Omental fat pad (tissue), 4 donors: ENCODE measurements around the gene HOXD13. TPM values are rescaled to one million over a fixed set of nuclear protein-coding genes. Genes with fewer than 3 reads are reported as not detected.

Experiments used
- ATAC-seq: fragments of 150-250 bp; one replicate; pipeline ENCODE4 v1.9.1; 2016; ENCODE audit warnings: mild to moderate bottlenecking, moderate library complexity; ENCODE audit not compliant: low FRiP score
- DNase-seq: peaks from one replicate; pipeline ENCODE4 v3.0.0-alpha.2; 2019; ENCODE audit warnings: low spot score
- total RNA-seq, 4 donors: library from RNA; depleted of rRNA; stranded (reverse); fragments of >200 nt; gene quantifications; one replicate each; pipeline ENCODE4 v1.1.0, GENCODE V29; 2016
- TF ChIP-seq, protein P1 (sequence below), 3 donors: fragments of 450-650 bp; IDR thresholded peaks; one replicate each; pipeline ENCODE4 v1.5.1; 2016 to 2017; ENCODE audit warnings: antibody characterized with exemption in 3 of 3, mild to moderate bottlenecking in 3 of 3, moderate library complexity in 2 of 3

The HOXD13 gene
- total RNA-seq, 4 donors from 2014 or later: not detected

DNA sequence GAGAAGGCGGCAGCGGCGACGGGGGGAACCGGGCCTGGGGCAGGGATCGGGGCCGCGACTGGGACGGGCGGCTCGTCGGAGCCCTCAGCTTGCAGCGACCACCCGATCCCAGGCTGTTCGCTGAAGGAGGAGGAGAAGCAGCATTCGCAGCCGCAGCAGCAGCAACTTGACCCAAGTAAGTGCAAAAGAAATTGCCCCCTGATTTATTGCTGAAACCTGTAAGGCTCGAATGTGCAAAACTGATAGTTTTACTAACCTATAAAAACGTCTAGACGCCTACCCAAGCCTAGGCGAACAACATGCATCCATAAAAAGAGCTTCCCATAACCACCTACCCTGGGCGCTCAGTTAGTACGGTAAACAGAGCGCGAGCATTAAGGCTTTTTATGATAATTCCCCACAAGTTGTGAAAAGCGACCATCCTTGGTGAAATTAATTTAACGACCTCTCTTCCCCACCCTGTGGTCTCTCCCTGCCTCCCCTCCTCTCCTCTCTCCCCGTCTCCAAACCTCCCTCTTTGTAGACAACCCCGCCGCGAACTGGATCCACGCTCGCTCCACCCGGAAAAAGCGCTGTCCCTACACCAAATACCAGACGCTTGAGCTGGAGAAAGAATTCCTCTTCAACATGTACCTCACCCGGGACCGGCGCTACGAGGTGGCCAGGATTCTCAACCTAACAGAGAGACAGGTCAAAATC, 31.0 kb downstream of the HOXD13 start:
- no peak for DNase-seq
- no peak for ATAC-seq
- TF ChIP-seq, protein P1, sequence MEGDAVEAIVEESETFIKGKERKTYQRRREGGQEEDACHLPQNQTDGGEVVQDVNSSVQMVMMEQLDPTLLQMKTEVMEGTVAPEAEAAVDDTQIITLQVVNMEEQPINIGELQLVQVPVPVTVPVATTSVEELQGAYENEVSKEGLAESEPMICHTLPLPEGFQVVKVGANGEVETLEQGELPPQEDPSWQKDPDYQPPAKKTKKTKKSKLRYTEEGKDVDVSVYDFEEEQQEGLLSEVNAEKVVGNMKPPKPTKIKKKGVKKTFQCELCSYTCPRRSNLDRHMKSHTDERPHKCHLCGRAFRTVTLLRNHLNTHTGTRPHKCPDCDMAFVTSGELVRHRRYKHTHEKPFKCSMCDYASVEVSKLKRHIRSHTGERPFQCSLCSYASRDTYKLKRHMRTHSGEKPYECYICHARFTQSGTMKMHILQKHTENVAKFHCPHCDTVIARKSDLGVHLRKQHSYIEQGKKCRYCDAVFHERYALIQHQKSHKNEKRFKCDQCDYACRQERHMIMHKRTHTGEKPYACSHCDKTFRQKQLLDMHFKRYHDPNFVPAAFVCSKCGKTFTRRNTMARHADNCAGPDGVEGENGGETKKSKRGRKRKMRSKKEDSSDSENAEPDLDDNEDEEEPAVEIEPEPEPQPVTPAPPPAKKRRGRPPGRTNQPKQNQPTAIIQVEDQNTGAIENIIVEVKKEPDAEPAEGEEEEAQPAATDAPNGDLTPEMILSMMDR (IDR thresholded peaks at IDR 0.05): no peak

DNA sequence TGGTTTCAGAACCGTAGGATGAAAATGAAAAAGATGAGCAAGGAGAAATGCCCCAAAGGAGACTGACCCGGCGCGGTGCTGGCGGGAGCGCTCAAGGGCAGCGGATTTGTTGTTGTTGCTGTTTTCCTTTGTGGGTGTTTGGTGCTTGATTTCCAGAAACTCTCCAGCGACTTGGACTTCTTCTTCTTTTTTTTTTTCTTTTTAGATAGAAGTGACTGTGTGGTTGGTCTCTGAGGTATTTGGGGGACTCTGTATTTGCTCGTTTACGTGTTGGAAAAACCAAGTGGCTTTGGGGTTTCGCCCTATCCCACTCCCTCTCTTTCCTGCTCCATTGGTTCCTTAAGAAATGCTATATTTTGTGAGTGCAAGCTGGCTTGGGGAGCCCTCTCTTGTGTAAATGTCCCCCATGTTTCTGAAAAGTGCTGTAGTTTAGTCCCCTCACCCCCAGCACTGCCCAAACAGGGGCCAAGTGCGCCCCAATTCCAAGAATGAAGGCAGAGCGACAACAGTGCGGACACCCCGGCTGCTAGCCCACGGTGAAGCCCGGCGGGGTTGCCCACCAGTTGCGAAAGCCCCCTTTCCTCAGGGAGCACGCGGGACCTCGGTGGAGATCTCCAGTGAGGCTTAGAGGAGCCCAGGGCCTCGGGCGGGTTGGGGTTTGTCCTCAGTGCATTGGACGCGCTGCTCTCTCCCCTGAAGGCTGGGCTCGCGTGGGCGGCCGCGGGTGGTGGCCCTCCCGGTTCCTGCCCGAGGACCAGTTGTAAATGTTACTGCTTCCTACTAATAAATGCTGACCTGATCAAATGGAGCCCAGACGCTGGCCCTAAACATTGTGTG, 31.8 kb downstream of the HOXD13 start:
- ATAC-seq (no peak), DNase-seq (no peak)
- TF ChIP-seq, protein P1 (IDR thresholded peaks at IDR 0.05): no peak

DNA sequence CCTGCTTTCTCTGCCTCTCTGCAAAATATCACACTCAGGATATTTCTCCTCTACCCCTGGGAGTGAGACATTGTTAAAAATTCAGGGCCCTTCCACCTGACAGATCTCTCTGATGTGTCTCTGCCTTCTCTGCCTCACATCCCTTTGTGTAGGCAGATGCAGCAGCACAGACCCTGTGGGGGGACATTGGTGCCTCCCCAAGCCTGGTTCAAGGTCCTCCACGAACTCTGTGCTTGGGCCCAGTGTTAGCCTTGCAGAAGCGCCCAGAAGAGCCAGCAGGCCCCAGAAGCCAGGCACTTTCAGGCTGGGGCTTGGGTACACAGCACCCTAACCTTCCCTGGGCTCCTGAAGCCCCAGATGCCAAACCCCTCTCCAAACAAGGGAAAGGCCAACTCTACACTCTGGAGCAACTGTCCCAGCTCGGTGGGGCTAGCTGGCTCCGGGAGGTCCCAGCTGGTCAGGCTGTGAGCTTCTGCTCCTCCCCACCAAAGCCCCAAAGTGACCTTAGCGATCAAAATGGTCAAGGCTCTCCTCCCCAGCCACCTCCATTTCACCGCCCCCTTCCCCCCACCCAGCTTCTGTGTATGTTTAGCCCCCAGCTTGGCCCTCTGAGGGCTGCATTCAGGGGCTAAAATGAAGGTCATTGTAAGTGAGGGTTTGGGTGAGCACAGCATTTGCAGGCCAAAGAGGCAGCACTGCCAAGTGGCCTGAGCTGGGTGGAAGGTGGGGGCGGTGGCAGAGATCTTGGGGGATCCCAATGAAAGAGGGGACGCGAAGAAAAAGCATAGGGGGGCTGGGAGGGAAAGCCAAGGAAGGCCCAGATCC, 32.6 kb downstream of the HOXD13 start:
- ATAC-seq: no peak
- no peak for DNase-seq
- TF ChIP-seq, protein P1 (IDR thresholded peaks at IDR 0.05): no peak

DNA sequence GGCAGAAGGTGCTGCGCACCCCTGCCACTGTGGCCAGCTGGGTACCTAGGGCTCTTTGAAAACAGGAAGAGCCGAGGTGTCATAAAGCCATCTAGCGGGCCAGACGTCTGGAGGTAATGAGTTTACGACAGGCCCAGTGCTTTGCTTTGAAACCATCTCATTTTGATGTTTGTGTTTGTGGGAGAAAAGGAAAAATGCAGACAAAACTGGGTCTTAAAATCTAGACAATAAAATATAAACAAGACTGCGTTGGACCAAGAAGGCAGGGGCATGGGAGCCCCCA, 33.2 kb downstream of the HOXD13 start:
- DNase-seq (no peak), ATAC-seq (no peak)
- TF ChIP-seq, protein P1 (IDR thresholded peaks at IDR 0.05): no peak

DNA sequence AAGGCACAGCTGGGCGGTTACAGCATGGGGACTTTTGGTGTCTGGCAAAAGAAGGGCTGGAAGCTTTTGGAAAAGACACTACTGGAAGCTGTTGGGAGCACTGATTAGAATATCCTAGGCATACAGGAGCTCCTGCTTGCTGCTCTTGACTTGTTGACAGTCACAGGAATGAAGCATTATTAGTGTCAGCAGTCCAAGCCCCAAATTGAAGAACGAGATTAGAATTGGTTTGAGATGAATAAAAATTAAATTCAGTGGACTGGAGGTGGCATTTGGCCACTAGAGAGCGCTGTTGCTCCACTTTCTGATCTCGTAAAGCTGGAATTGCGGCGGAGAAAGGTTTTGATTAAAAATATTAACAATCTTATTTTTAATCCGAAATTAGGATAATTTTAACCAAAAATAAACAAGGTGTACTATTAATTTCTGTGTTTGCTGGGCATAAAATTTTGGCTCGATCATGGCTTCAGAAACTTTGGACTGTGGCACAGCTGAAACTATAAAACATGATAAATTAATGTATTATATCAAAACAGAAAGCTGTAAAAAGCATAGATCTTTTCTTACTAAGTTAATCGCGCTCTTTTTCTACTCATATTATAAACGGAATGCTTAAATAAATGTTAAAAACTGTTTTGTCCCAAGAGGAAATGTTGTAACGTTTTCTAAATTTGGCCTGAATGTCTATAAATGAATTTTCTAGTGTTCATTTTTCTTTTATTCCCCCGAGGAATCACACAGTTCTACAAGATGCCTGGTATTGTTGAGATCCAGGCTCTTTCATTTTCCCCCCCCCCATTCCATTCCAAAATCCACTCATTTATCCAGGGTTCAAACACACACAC, 34.6 kb downstream of the HOXD13 start:
- ATAC-seq (no peak), DNase-seq (peak; percentile 79)
- TF ChIP-seq, protein P1 (IDR thresholded peaks at IDR 0.05): peak in 2 of 3 donors; percentile 62 to 79

DNA sequence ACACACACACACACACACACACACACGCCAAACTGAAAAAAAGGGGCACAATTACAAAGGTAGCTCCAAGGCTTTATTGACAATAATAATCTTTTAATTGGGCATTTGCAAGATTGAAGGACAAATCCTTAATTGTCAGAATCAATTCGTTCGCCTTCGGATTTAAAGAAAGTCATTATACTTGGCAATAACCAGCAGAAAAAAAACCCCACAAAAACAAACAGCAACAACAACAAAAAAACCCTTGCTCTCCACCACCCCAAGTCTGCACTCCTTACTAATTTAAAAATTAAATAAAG, 35.2 kb downstream of the HOXD13 start:
- TF ChIP-seq, protein P1 (IDR thresholded peaks at IDR 0.05): no peak

More for the DNA sequence above, 35.2 kb downstream of the HOXD13 start:
- DNase-seq: no peak
- no peak for ATAC-seq
